GM19043 (cell line): Measurements from ENCODE around the gene NTM.

Experiments
- ATAC-seq: cut with Tn5 transposase; IDR thresholded peaks from one replicate; pipeline ENCODE4 v1.9.1; 2021; ENCODE audit warnings: low read depth; ENCODE audit not compliant: unreplicated experiment

Gene NTM

GRCh38 chr11:131591051-131591461, 220.6 kb downstream of the NTM start:
- no peak for ATAC-seq

DNA sequence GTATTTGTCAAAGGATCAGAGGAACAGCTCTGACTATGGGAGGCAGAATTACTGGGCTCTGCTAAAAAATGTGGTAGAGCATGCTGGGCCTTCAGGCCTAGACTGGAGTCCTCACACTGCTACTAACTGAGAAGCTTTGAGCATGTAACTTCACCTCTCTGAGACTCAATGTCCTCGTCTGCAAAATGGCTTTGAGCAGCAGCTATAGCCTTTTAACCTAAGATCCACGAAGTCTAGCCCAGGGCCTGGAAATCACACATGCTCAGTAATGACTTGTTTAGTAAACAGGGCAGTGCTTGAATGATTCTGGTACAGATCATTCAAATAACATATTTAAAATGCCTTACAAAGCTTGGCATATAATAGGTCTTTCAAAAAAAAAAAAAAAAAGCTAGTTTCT, 221.7 kb downstream of the NTM start:
- ATAC-seq = no peak

GRCh38 chr11:131592734-131593133, 222.3 kb downstream of the NTM start:
- ATAC-seq = no peak

GRCh38 chr11:131593301-131593700, 222.9 kb downstream of the NTM start:
- no peak for ATAC-seq

GRCh38 chr11:131595797-131596196, 225.4 kb downstream of the NTM start:
- no peak for ATAC-seq

- no peak for ATAC-seq
Observed at GRCh38 chr11:131597890-131598289, 227.5 kb downstream of the NTM start.

- ATAC-seq = no peak
Observed at GRCh38 chr11:131598305-131598704, 227.9 kb downstream of the NTM start.

DNA sequence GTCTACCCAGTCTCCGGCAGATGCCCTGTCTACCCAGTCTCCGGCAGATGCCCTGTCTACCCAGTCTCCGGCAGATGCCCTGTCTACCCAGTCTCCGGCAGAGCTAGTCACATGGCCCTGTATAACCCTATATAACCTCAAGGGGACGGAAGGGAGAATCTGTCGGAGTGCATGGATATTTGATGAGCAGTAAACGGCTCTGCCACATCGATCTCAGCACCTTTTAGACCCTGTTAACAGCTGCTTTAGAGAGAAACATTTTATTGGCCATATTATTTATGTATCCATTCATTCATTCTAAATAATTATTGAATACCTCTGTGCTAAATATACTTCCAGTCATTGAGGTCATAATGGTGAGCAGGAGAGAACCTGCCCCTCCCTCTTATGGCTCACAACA, 228.9 kb downstream of the NTM start:
- no peak for ATAC-seq

DNA sequence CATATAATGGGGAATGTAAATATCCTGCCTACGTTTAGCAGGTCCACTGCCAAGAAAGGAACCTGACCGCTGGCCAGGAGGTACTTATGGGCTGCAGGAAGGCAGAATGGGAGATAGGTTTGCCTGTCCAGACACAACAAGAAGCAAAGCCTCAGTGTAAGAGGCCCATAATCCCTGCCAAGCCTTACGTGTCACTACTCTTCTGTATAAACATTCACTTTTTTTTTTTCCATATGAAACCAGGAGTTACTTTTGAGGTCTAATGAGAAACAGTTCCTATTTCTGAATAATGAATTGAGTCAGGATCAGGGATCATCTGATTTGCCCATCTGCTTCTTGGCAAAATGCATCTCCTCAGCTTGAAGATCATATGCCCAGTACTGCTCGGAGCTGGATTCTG, 230.2 kb downstream of the NTM start:
- ATAC-seq = no peak

- ATAC-seq = no peak
Observed at GRCh38 chr11:131601586-131601985, 231.2 kb downstream of the NTM start.

- ATAC-seq = no peak
Observed at GRCh38 chr11:131602431-131602830, 232.0 kb downstream of the NTM start.

- no peak for ATAC-seq
Observed at GRCh38 chr11:131606811-131607335, 236.5 kb downstream of the NTM start.

DNA sequence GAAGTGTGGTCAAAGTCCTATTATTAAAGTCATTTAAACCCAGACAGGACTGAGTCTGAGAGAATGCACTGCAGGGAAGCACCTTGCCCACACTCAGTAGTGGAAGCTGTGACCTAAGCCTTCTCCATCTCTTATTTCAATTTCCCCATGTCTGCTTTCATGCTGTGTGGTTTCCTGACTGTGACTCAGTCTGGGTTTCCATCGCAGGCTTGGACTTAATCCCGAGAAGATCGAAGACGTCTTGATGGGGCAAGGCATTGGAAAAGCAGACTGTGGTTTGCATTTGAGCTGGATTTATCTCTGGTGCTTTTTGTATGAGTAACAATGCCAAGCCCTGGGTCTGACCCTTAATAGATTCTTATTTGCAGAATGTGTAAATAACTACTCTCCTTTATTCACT, 238.9 kb downstream of the NTM start:
- no peak for ATAC-seq

DNA sequence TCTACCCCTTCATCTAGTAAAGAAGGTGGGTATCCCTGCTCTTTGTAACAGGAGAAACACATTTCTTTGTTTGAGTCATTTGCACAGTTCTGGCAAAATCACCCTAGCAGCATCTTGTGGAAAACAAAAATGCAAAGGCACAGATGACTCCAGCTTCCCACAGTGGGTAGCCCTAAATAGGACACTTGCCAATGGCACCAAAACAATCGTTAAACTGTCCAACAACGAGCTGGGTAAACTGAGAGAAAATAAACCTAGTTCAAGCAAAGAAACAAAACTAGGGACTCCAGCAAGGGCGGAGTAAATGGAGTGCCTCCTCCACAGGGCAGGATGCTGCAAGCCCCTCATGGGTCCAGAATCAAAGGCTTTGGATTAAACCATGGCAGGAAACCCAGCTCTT, 239.5 kb downstream of the NTM start:
- no peak for ATAC-seq

- ATAC-seq = no peak
Observed at GRCh38 chr11:131611322-131611721, 240.9 kb downstream of the NTM start.

DNA sequence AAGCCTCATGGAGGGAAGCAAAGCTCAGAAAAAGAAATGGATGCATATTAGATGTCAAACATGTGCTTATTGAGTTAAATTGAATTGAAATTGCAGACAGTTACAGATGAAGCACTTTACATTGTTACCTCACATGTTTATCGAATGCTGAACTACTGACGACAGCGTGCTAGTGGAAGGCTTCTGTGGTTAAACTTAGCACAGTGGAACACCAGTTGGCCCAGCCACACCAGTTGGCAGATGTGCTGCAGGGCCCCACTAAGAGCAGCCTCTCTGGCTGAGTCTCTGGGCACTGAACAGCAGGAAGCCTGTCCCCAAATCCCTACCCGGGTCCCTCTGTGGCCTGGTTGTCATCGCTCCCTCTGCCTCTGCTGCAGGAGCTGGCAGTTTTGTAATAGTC, 242.1 kb downstream of the NTM start:
- ATAC-seq = no peak

DNA sequence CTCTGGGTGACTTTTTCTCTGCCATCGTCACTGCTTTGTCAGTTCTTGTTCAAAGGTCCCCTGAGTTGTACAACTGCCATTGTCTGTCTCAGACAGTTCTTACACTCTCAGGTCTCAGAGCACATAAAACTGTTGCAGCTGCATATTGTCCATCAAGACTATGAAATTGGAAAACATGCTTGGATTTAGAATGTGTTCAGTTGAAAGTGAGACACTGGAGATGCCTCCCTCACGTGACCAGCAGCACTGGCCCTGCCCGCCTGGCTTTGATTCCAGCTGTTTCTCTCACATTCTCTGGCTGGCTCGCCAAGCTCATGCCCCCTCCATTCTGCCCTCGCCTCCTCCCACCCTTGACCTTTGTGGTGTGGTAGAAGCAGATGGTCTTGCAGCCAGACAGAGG, 244.2 kb downstream of the NTM start:
- ATAC-seq = no peak

DNA sequence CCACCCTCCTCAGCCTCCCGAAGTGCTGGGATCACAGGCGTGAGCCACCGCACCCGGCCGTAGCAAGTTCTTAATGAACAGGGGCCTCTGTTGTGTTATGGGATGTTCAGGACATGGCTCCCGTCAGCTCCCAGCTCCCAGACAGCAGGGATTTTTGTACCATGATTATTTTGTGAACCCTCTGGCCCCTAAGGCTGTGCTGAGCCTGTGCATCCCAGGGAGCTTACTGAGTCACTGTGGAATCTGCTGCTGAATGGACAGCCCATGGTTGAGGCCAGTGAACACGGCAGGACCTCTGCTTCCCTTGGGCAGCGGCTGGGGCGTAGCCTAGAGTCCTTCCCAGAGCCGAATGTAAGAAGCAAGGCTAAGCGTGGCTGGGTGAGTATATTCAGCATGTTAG, 245.2 kb downstream of the NTM start:
- no peak for ATAC-seq

- no peak for ATAC-seq
Observed at GRCh38 chr11:131616481-131617140, 246.2 kb downstream of the NTM start.

DNA sequence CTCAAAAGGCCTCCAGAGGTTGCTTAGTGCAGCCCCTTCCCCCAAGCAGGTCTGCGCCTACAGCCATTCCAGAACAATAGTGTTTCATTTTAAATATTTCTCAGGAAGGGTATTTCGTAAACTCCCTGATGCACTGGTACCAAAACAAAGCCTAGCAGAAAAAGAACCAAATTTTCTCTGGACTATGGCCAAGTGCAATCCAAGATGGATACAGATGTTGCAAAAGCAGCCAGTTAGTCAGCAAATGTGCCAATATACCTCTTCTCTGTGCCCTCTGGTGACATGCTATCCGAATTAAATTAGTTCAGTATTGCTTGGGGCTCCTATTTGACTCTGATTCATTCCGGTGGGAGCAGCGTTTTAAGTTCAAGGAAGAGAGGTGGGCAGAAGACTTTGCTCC, 247.8 kb downstream of the NTM start:
- ATAC-seq = no peak

- no peak for ATAC-seq
Observed at GRCh38 chr11:131622193-131622592, 251.8 kb downstream of the NTM start.

DNA sequence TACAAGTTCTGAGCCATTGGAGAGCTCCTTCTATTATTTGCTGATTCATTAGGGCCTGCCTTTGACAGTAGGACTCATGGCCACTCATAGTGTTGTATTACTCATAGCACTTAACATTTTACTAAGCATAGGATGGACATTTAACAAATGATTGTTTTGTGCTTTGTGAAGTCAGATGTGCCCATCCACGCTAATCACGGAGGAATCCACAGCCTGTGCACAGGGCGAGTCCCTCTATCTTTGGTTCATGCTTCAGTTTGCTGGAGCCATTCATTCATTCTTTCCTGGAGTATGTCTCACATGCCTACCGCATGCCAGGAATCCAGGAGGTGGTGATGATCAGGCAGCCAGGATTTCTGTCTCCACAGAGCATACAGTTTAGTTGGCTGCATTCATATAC, 254.1 kb downstream of the NTM start:
- ATAC-seq = no peak

GRCh38 chr11:131626788-131627187, 256.4 kb downstream of the NTM start:
- ATAC-seq = no peak
